ENCODE measurements around the gene ENDOD1.
A peak's percentile ranks its signal among the peaks of the same experiment; 100 is the strongest.
"Not testable (repeated sequence)": the region's sequence is repeated elsewhere in the genome, so short reads cannot be mapped to it uniquely, and the experiment has no call there.

Gene ENDOD1

GRCh38 chr11:95089620-95090542 lies at the start of gene ENDOD1:
ENDOD1 (plus strand) TSS chr11:95089846; CDS start chr11:95089928, 82 bp downstream.
- DNase-seq: peak; percentile 82 to 85

GRCh38 chr11:95042239-95042638 lies 47.4 kb upstream of the ENDOD1 start:
- DNase-seq: no peak

- DNase-seq: no peak
Observed at GRCh38 chr11:95042906-95043305, 46.7 kb upstream of the ENDOD1 start.

- DNase-seq: no peak
Observed at GRCh38 chr11:95044010-95044409, 45.6 kb upstream of the ENDOD1 start.

GRCh38 chr11:95045812-95046211 lies 43.8 kb upstream of the ENDOD1 start:
- no peak for DNase-seq

GRCh38 chr11:95049122-95049521 lies 40.5 kb upstream of the ENDOD1 start, which contains the start of gene KDM4F:
KDM4F (plus strand) TSS chr11:95049422.
- DNase-seq: not testable (repeated sequence)

GRCh38 chr11:95050595-95051202 lies 38.9 kb upstream of the ENDOD1 start:
- DNase-seq: no peak

- DNase-seq: no peak
Observed at GRCh38 chr11:95054356-95054755, 35.3 kb upstream of the ENDOD1 start.

- no peak for DNase-seq
Observed at GRCh38 chr11:95055283-95055897, 34.3 kb upstream of the ENDOD1 start.

GRCh38 chr11:95057959-95058358 lies 31.7 kb upstream of the ENDOD1 start:
- no peak for DNase-seq

- no peak for DNase-seq
Observed at GRCh38 chr11:95058621-95059020, 31.0 kb upstream of the ENDOD1 start.

- no peak for DNase-seq
Observed at GRCh38 chr11:95059046-95059445, 30.6 kb upstream of the ENDOD1 start.

- DNase-seq: no peak
Observed at GRCh38 chr11:95065336-95065735, 24.3 kb upstream of the ENDOD1 start.

GRCh38 chr11:95066716-95067038 lies 23.0 kb upstream of the ENDOD1 start, which contains the start of gene SRSF8:
SRSF8 (plus strand) TSS chr11:95066919; CDS start chr11:95067227, 308 bp downstream.
- DNase-seq: no peak

- DNase-seq: peak; percentile 80 to 81
Observed at GRCh38 chr11:95067039-95067840, 22.4 kb upstream of the ENDOD1 start.

- no peak for DNase-seq
Observed at GRCh38 chr11:95067841-95068219, 21.8 kb upstream of the ENDOD1 start.

- DNase-seq: peak; percentile 61 to 71
Observed at GRCh38 chr11:95068549-95068948, 21.1 kb upstream of the ENDOD1 start.

GRCh38 chr11:95070471-95070870 lies 19.2 kb upstream of the ENDOD1 start:
- DNase-seq: no peak

- DNase-seq: no peak
Observed at GRCh38 chr11:95072948-95073347, 16.7 kb upstream of the ENDOD1 start.

- no peak for DNase-seq
Observed at GRCh38 chr11:95074792-95075563, 14.7 kb upstream of the ENDOD1 start.

- no peak for DNase-seq
Observed at GRCh38 chr11:95076416-95076815, 13.2 kb upstream of the ENDOD1 start.

GRCh38 chr11:95076981-95077380 lies 12.7 kb upstream of the ENDOD1 start:
- no peak for DNase-seq

Measured in stimulated activated CD4-positive, alpha-beta T cell treated with anti-CD3 and anti-CD28 coated beads, Interleukin-2, amount 100 ng/mL, for 24 hours (primary cell).